A549 (cell line): ENCODE measurements around the gene NMNAT2.

Experiments
- ATOH8 ChIP-seq: fragments of 250-450 bp; sonication (Bioruptor Pico); IDR thresholded peaks from 2 replicates; pipeline ENCODE4 v1.5.0; 2020; ENCODE audit warnings: low read depth, mild to moderate bottlenecking, moderate library complexity
- CTCF ChIP-seq: fragments of >200 bp; sonication (Bioruptor Twin); formaldehyde crosslinking; IDR thresholded peaks from 3 replicates; pipeline ENCODE4 v1.5.1; 2016
- ELK1 ChIP-seq: fragments of 150-350 bp; IDR thresholded peaks from 2 replicates; pipeline ENCODE4 v1.6.1; 2014; ENCODE audit warnings: low read depth, mild to moderate bottlenecking, low read length
- EP300 ChIP-seq, 2 experiments: fragments of >200 bp; sonication (Bioruptor Twin); formaldehyde crosslinking; IDR thresholded peaks; 2 replicates in 1 of 2; 3 replicates in 1 of 2; pipeline ENCODE4 v1.6.1; 2016 to 2017
- HDAC2 ChIP-seq: fragments of 200-600 bp; sonication (generic); IDR thresholded peaks from 2 replicates; pipeline ENCODE4 v1.6.1; 2016
- JUN ChIP-seq, 2 experiments: fragments of >200 bp; sonication (Bioruptor Twin); formaldehyde crosslinking; IDR thresholded peaks; 2 replicates in 1 of 2; 3 replicates in 1 of 2; pipeline ENCODE4 v1.6.1; 2016 to 2017
- MAX ChIP-seq: IDR thresholded peaks from 2 replicates; pipeline ENCODE4 v1.6.1; 2012
- RAD21 ChIP-seq, 2 experiments: fragments of >200 bp in 1 of 2; sonication (Bioruptor Twin) in 1 of 2; formaldehyde crosslinking in 1 of 2; IDR thresholded peaks in 1 of 2; conservative IDR thresholded peaks in 1 of 2; 2 replicates in 1 of 2; 3 replicates in 1 of 2; pipeline ENCODE4 v1.6.1; 2012 to 2018; ENCODE audit warnings: inconsistent platforms in 1 of 2
- SMC3 ChIP-seq: fragments of >200 bp; sonication (Bioruptor Twin); formaldehyde crosslinking; IDR thresholded peaks from 3 replicates; pipeline ENCODE4 v1.6.1; 2018; ENCODE audit warnings: inconsistent platforms
- SREBF2 ChIP-seq: fragments of 450-650 bp; IDR thresholded peaks from 2 replicates; pipeline ENCODE4 v1.6.1; 2014; ENCODE audit warnings: mild to moderate bottlenecking, moderate library complexity
- ZNF302 ChIP-seq: fragments of 250-450 bp; sonication (Bioruptor Pico); IDR thresholded peaks from 2 replicates; pipeline ENCODE4 v1.9.0; 2021; ENCODE audit warnings: inconsistent platforms, mild to moderate bottlenecking, moderate library complexity

- no peak for TF ChIP-seq HDAC2
- no peak for TF ChIP-seq CTCF
- no peak for TF ChIP-seq ZNF302 (CRISPR knock-in tag)
- no peak for TF ChIP-seq MAX
- TF ChIP-seq ELK1: no peak
- TF ChIP-seq SREBF2: no peak
- no peak for TF ChIP-seq EP300 (IDR thresholded peaks at IDR 0.05)
- TF ChIP-seq SMC3: no peak
- TF ChIP-seq RAD21 (conservative IDR thresholded peaks at IDR 0.05 in 1 of 2, IDR thresholded peaks at IDR 0.05 in 1 of 2): no peak
- no peak for TF ChIP-seq ATOH8 (CRISPR knock-in tag)
- TF ChIP-seq JUN (IDR thresholded peaks at IDR 0.05): no peak
Observed at GRCh38 chr1:183272390-183272848, 145.8 kb downstream of the NMNAT2 start.
